Stimulated activated CD4-positive, alpha-beta T cell treated with anti-CD3 and anti-CD28 coated beads, TNF-alpha, amount 100 ng/mL, for 48 hours (primary cell): ENCODE data around the gene SAMSN1.
"Not testable (repeated sequence)": the region's sequence is repeated elsewhere in the genome, so short reads cannot be mapped to it uniquely, and the experiment has no call there.

Source experiments
- DNase-seq, 3 donors: peaks; one replicate each; pipeline ENCODE4 v3.0.0-alpha.2; 2020; ENCODE audit warnings: low read depth in 3 of 3

Gene SAMSN1

GRCh38 chr21:14566894-14567293, 20.8 kb upstream of the SAMSN1 start:
- no peak for DNase-seq

GRCh38 chr21:14562959-14563358, 16.8 kb upstream of the SAMSN1 start:
- DNase-seq, result no peak

- DNase-seq, result no peak
These were observed 14.4 kb upstream of the SAMSN1 start for GRCh38 chr21:14560555-14560954.

- no peak for DNase-seq
These were observed 14.0 kb upstream of the SAMSN1 start for GRCh38 chr21:14560139-14560538.

GRCh38 chr21:14559102-14559501, 13.0 kb upstream of the SAMSN1 start:
- DNase-seq, result no peak

- no peak for DNase-seq
These were observed 11.3 kb upstream of the SAMSN1 start for GRCh38 chr21:14557413-14557812.

- peak in 1 of 3 donors; percentile 25 for DNase-seq
These were observed 8.8 kb upstream of the SAMSN1 start for GRCh38 chr21:14554948-14555347.

GRCh38 chr21:14553422-14553821, 7.3 kb upstream of the SAMSN1 start:
- DNase-seq, result no peak

GRCh38 chr21:14551741-14552140, 5.6 kb upstream of the SAMSN1 start:
- no peak for DNase-seq

- no peak for DNase-seq
These were observed 4.0 kb upstream of the SAMSN1 start for GRCh38 chr21:14550135-14550534.

- DNase-seq, result no peak
These were observed 2.7 kb upstream of the SAMSN1 start for GRCh38 chr21:14548779-14549178.

- no peak for DNase-seq
These were observed 1.9 kb upstream of the SAMSN1 start for GRCh38 chr21:14547834-14548513.

- DNase-seq, result not testable (repeated sequence)
These were observed 604 bp upstream of the SAMSN1 start for GRCh38 chr21:14546719-14547118.

GRCh38 chr21:14543983-14544382, 2.1 kb downstream of the SAMSN1 start:
- DNase-seq, result no peak

GRCh38 chr21:14542638-14543037, 3.5 kb downstream of the SAMSN1 start:
- no peak for DNase-seq

- DNase-seq, result no peak
These were observed 4.1 kb downstream of the SAMSN1 start for GRCh38 chr21:14541841-14542490.

GRCh38 chr21:14538483-14538882, 7.6 kb downstream of the SAMSN1 start:
- no peak for DNase-seq

- no peak for DNase-seq
These were observed 9.2 kb downstream of the SAMSN1 start for GRCh38 chr21:14536929-14537328.

- DNase-seq, result no peak
These were observed 10.4 kb downstream of the SAMSN1 start for GRCh38 chr21:14535702-14536101.

GRCh38 chr21:14533499-14534428, 12.4 kb downstream of the SAMSN1 start:
- no peak for DNase-seq

GRCh38 chr21:14531757-14532316, 14.3 kb downstream of the SAMSN1 start:
- DNase-seq, result no peak

GRCh38 chr21:14530592-14530991, 15.5 kb downstream of the SAMSN1 start:
- DNase-seq, result no peak
